DND-41 (cell line): Measurements from ENCODE around the gene RBMXL2.

ENCODE experiments used
- ATAC-seq: fragments of 200-7000 bp; cut with Tn5 transposase; 3 replicates; pipeline ENCODE4 v1.9.1; 2021; ENCODE audit warnings: low read depth; ENCODE audit not compliant: insufficient read depth
- DNase-seq: peaks from one replicate; pipeline ENCODE4 v3.0.0-alpha.2; 2020
- H2AFZ ChIP-seq: 2 replicates; pipeline ENCODE4 v1.6.0; 2012; ENCODE audit warnings: low read depth, low read length
- H3K27ac ChIP-seq: 2 replicates; pipeline ENCODE4 v1.5.1; 2012; ENCODE audit warnings: low read length, inconsistent platforms
- H3K27me3 ChIP-seq: fragments of 200-600 bp; sonication (generic); 2 replicates; pipeline ENCODE4 v1.6.0; 2012; ENCODE audit warnings: low read length, mild to moderate bottlenecking, inconsistent platforms; ENCODE audit not compliant: insufficient read depth, poor library complexity
- H3K36me3 ChIP-seq: 2 replicates; pipeline ENCODE4 v1.5.1; 2012; ENCODE audit warnings: low read length, inconsistent platforms; ENCODE audit not compliant: insufficient read depth
- H3K4me1 ChIP-seq: 2 replicates; pipeline ENCODE4 v1.5.1; 2012; ENCODE audit warnings: mild to moderate bottlenecking, low read length; ENCODE audit not compliant: insufficient read depth
- H3K4me2 ChIP-seq: 2 replicates; pipeline ENCODE4 v1.6.0; 2012; ENCODE audit warnings: mild to moderate bottlenecking, moderate library complexity, low read length, inconsistent platforms; ENCODE audit not compliant: insufficient read depth
- H3K4me3 ChIP-seq, 2 experiments: fragments of 200-600 bp in 1 of 2; shearing (Covaris generic) in 1 of 2; 2 replicates each; pipeline ENCODE4 v1.5.1; 2012 to 2016; ENCODE audit warnings: inconsistent platforms in 2 of 2, low read length in 2 of 2, mild to moderate bottlenecking in 2 of 2, low read depth in 1 of 2, moderate library complexity in 1 of 2
- H3K79me2 ChIP-seq: 2 replicates; pipeline ENCODE4 v1.6.0; 2012; ENCODE audit warnings: low read length, inconsistent platforms; ENCODE audit not compliant: insufficient read depth
- H3K9ac ChIP-seq: 2 replicates; pipeline ENCODE4 v1.6.0; 2012; ENCODE audit warnings: low read depth, mild to moderate bottlenecking, inconsistent platforms, low read length, moderate library complexity
- H3K9me3 ChIP-seq: 2 replicates; pipeline ENCODE4 v1.5.1; 2012; ENCODE audit warnings: low read length, moderate library complexity, mild to moderate bottlenecking, inconsistent platforms; ENCODE audit not compliant: insufficient read depth, severe bottlenecking
- H4K20me1 ChIP-seq: 2 replicates; pipeline ENCODE4 v1.6.0; 2012; ENCODE audit warnings: low read length; ENCODE audit not compliant: insufficient read depth
- EZH2 ChIP-seq: IDR thresholded peaks from 3 replicates; pipeline ENCODE4 v1.6.1; 2012; ENCODE audit warnings: borderline replicate concordance, low read depth, mild to moderate bottlenecking, moderate library complexity, low read length, inconsistent platforms; ENCODE audit not compliant: severe bottlenecking
- TF ChIP-seq, protein P1 (sequence below): IDR thresholded peaks from 2 replicates; pipeline ENCODE4 v1.5.1; 2012; ENCODE audit warnings: borderline replicate concordance, low read length, moderate library complexity, mild to moderate bottlenecking; ENCODE audit not compliant: poor library complexity, severe bottlenecking; ENCODE audit errors: extremely low read depth

Gene RBMXL2

GRCh38 chr11:7116370-7116769, 27.6 kb downstream of the RBMXL2 start:
- no peak overlapping the region for H3K4me2 ChIP-seq
- no peaks in the 10 kb centered on the region for H3K9me3 ChIP-seq
- no peaks in the 10 kb centered on the region for H3K36me3 ChIP-seq

GRCh38 chr11:7138051-7138450, 49.3 kb downstream of the RBMXL2 start:
- Histone ChIP-seq H3K4me3 (no peak overlapping the region), H3K79me2 (no peaks in the 10 kb centered on the region), H4K20me1 (no peaks in the 10 kb centered on the region), H3K36me3 (no peaks in the 10 kb centered on the region), H3K4me1 (no peaks in the 10 kb centered on the region), H3K27ac (no peak overlapping the region), H3K4me2 (no peak overlapping the region), H3K27me3 (no peaks in the 10 kb centered on the region), H3K9me3 (no peaks in the 10 kb centered on the region), H3K9ac (no peak overlapping the region), H2AFZ (no peak overlapping the region)
- ATAC-seq: no peak; the same call in 2 of the 3 replicates
- DNase-seq: no peak
- TF ChIP-seq EZH2: no peak
- TF ChIP-seq, protein P1, sequence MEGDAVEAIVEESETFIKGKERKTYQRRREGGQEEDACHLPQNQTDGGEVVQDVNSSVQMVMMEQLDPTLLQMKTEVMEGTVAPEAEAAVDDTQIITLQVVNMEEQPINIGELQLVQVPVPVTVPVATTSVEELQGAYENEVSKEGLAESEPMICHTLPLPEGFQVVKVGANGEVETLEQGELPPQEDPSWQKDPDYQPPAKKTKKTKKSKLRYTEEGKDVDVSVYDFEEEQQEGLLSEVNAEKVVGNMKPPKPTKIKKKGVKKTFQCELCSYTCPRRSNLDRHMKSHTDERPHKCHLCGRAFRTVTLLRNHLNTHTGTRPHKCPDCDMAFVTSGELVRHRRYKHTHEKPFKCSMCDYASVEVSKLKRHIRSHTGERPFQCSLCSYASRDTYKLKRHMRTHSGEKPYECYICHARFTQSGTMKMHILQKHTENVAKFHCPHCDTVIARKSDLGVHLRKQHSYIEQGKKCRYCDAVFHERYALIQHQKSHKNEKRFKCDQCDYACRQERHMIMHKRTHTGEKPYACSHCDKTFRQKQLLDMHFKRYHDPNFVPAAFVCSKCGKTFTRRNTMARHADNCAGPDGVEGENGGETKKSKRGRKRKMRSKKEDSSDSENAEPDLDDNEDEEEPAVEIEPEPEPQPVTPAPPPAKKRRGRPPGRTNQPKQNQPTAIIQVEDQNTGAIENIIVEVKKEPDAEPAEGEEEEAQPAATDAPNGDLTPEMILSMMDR: no peak

More at GRCh38 chr11:7116370-7116769, 27.6 kb downstream of the RBMXL2 start:
- no peak for DNase-seq
- Histone ChIP-seq H4K20me1 (no peaks in the 10 kb centered on the region), H3K79me2 (no peaks in the 10 kb centered on the region), H3K27ac (no peak overlapping the region), H3K4me1 (no peaks in the 10 kb centered on the region), H3K9ac (no peak overlapping the region), H2AFZ (no peak overlapping the region), H3K27me3 (no peaks in the 10 kb centered on the region), H3K4me3 (no peak overlapping the region)
- no peak for ATAC-seq
- TF ChIP-seq, protein P1: no peak
- TF ChIP-seq EZH2: no peak
